SK-N-SH (cell line): ENCODE measurements around the gene CDK11B.
"Not testable (repeated sequence)": the region's sequence is repeated elsewhere in the genome, so short reads cannot be mapped to it uniquely, and the experiment has no call there.

Experiments
- CHD2 ChIP-seq: fragments of 150-350 bp; IDR thresholded peaks from 2 replicates; pipeline ENCODE4 v1.6.1; 2018; ENCODE audit warnings: low read length; ENCODE audit not compliant: partially characterized antibody
- CTCF ChIP-seq: fragments of 200-600 bp; sonication (generic); IDR thresholded peaks from 2 replicates; pipeline ENCODE4 v1.6.1; 2017; ENCODE audit warnings: antibody characterized with exemption, mild to moderate bottlenecking, moderate library complexity
- EP300 ChIP-seq, 2 experiments: IDR thresholded peaks; 2 replicates each; pipeline versions ENCODE4 v1.4.0 to v1.6.1; 2012; ENCODE audit warnings: borderline replicate concordance in 1 of 2, low read depth in 1 of 2, low read length in 1 of 2
- FOXM1 ChIP-seq: IDR thresholded peaks from 2 replicates; pipeline ENCODE4 v1.4.0; 2012; ENCODE audit warnings: low read depth, mild to moderate bottlenecking
- MAX ChIP-seq: IDR thresholded peaks from 2 replicates; pipeline ENCODE4 v1.4.0; 2012; ENCODE audit warnings: low read depth
- NRF1 ChIP-seq: IDR thresholded peaks from 2 replicates; pipeline ENCODE4 v1.6.1; 2012; ENCODE audit warnings: low read depth, mild to moderate bottlenecking, low read length
- POLR2AphosphoS5 ChIP-seq: IDR thresholded peaks from 2 replicates; pipeline ENCODE4 v1.6.1; 2012; ENCODE audit warnings: low read depth, low read length
- RAD21 ChIP-seq: IDR thresholded peaks from 2 replicates; pipeline ENCODE4 v1.6.1; 2012; ENCODE audit warnings: mild to moderate bottlenecking, low read length
- USF1 ChIP-seq: IDR thresholded peaks from 2 replicates; pipeline ENCODE4 v1.4.0; 2012; ENCODE audit warnings: low read depth, borderline replicate concordance
- USF2 ChIP-seq: fragments of 150-350 bp; IDR thresholded peaks from 2 replicates; pipeline ENCODE4 v1.6.1; 2017; ENCODE audit warnings: antibody characterized with exemption, low read length, low read depth, borderline replicate concordance

GRCh38 chr1:1689526-1689925, 30.7 kb upstream of the CDK11B start:
- TF ChIP-seq CTCF; CHD2; EP300 (IDR thresholded peaks at IDR 0.05; ENCODE audit: borderline replicate concordance in 1 of 2, low read depth in 1 of 2, low read length in 1 of 2); POLR2AphosphoS5; RAD21; USF1; USF2; MAX; FOXM1; NRF1: not testable (repeated sequence)
